ENCODE measurements around the gene FMN2.

GRCh38 chr1:240308096-240308495 is 216.4 kb downstream of the FMN2 start:
- TF ChIP-seq CTCF (conservative IDR thresholded peaks at IDR 0.05; ENCODE audit: low read depth, low read length) (no peak), EZH2 (IDR thresholded peaks at IDR 0.05; ENCODE audit: low read length, unreplicated experiment) (no peak)

Data from PC-3 (cell line).